ENCODE results near the gene NBEAL2.

GRCh38 chr3:46988616-46989015, 9.2 kb downstream of the NBEAL2 start:
- TF ChIP-seq POLR2A (IDR thresholded peaks at IDR 0.05; ENCODE audit: control extremely low read depth in 1 of 2, low read depth in 2 of 2, low read length in 2 of 2) (no peak), CTCF (IDR thresholded peaks at IDR 0.05; ENCODE audit: control extremely low read depth in 1 of 3, insufficient read depth in 1 of 3, low read depth in 1 of 3, low read length in 3 of 3) (no peak), EP300 (IDR thresholded peaks at IDR 0.05; ENCODE audit: borderline replicate concordance in 1 of 2, low read depth in 2 of 2, low read length in 2 of 2) (no peak), EGR1 (IDR thresholded peaks at IDR 0.05; ENCODE audit: borderline replicate concordance, low read depth, low read length) (no peak), RFX5 (IDR thresholded peaks at IDR 0.05; ENCODE audit: borderline replicate concordance, low read depth, low read length) (no peak), ATF3 (IDR thresholded peaks at IDR 0.05; ENCODE audit: insufficient read depth, low read depth, low read length) (no peak), YY1 (IDR thresholded peaks at IDR 0.05; ENCODE audit: low read depth, low read length) (no peak), SRF (IDR thresholded peaks at IDR 0.05; ENCODE audit: low read depth, low read length) (no peak), GABPA (IDR thresholded peaks at IDR 0.05; ENCODE audit: borderline replicate concordance, insufficient read depth, low read length) (no peak), SP1 (IDR thresholded peaks at IDR 0.05; ENCODE audit: low read depth, low read length) (no peak), PHF8 (conservative IDR thresholded peaks at IDR 0.05; ENCODE audit: low read depth, low read length) (no peak), EZH2 (IDR thresholded peaks at IDR 0.05; ENCODE audit: low read depth, low read length, severe bottlenecking) (no peak), TAF7 (optimal IDR thresholded peaks at IDR 0.05; ENCODE audit: borderline replicate concordance, low read depth, low read length) (no peak), ZNF274 (IDR thresholded peaks at IDR 0.05; ENCODE audit: borderline replicate concordance, extremely low read depth, low read length) (no peak)
